Transverse colon (tissue), 3 donors: ENCODE results near the gene SPATA2L.

ENCODE experiments used
- EP300 ChIP-seq: sonication (generic); formaldehyde crosslinking; IDR thresholded peaks from one replicate; pipeline ENCODE4 v1.6.1; 2017; ENCODE audit warnings: antibody characterized with exemption, low read depth
- TF ChIP-seq, protein P1 (sequence below), 5 experiments: fragments of 200-600 bp in 3 of 5; fragments of 450-650 bp in 2 of 5; sonication (generic) in 3 of 5; IDR thresholded peaks; 1 replicate in 2 of 5; 2 replicates in 3 of 5; pipeline ENCODE4 v1.5.1; 2016 to 2017; ENCODE audit warnings: antibody characterized with exemption in 5 of 5, inconsistent platforms in 3 of 5, mild to moderate bottlenecking in 2 of 5, moderate library complexity in 1 of 5

DNA sequence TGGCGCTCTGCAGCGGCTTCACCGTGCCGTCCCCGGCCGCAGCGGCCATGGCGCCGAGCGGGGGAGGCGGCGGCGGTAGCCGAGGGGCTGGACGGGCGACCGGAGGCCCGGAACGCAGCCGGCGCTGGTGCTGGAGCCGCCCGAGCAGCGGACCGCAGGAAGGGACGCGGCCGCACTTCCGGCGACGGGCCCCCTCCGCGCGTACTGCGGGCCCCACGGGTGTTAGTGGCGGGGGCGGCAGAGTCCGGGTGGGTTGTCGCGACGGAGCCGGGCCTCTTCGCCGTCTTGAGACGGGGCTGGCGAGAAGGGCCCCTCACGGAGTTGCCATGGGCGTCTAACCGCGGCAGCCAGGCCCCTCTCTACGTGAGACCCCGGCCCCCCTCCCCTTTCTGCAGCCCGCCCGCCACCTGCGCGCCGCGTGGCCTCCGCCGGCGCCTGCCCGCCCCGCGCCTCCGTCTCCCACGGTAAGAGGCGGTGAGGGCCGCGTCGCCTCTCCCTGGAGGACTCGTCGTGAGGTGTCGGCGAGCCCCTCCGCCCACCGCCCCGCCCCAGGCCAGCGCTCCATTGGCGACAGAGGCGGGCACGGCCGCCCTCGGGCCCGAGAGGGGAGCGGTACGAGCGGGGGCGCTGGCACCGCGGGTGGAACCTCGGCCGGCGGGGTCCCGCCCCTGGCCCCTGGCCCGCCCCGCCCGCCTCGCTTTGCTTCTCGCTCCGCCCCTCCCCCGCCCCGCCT is 19.5 kb upstream of the SPATA2L start, which contains the start of the genes VPS9D1 and ZNF276:
- TF ChIP-seq EP300: no peak
- TF ChIP-seq, protein P1, sequence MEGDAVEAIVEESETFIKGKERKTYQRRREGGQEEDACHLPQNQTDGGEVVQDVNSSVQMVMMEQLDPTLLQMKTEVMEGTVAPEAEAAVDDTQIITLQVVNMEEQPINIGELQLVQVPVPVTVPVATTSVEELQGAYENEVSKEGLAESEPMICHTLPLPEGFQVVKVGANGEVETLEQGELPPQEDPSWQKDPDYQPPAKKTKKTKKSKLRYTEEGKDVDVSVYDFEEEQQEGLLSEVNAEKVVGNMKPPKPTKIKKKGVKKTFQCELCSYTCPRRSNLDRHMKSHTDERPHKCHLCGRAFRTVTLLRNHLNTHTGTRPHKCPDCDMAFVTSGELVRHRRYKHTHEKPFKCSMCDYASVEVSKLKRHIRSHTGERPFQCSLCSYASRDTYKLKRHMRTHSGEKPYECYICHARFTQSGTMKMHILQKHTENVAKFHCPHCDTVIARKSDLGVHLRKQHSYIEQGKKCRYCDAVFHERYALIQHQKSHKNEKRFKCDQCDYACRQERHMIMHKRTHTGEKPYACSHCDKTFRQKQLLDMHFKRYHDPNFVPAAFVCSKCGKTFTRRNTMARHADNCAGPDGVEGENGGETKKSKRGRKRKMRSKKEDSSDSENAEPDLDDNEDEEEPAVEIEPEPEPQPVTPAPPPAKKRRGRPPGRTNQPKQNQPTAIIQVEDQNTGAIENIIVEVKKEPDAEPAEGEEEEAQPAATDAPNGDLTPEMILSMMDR (IDR thresholded peaks at IDR 0.05): peak in 1 of 5 experiments; percentile 11
